ENCODE measurements around the gene AGO3. TPM values are rescaled to one million over a fixed set of nuclear protein-coding genes. Genes with fewer than 3 reads are reported as not detected.

Gene AGO3
- 6.3 to 8.4 TPM (median 7.6 TPM) in 5 replicates for total RNA-seq (2022; extraction: Qiagen RNA extraction)

DNA sequence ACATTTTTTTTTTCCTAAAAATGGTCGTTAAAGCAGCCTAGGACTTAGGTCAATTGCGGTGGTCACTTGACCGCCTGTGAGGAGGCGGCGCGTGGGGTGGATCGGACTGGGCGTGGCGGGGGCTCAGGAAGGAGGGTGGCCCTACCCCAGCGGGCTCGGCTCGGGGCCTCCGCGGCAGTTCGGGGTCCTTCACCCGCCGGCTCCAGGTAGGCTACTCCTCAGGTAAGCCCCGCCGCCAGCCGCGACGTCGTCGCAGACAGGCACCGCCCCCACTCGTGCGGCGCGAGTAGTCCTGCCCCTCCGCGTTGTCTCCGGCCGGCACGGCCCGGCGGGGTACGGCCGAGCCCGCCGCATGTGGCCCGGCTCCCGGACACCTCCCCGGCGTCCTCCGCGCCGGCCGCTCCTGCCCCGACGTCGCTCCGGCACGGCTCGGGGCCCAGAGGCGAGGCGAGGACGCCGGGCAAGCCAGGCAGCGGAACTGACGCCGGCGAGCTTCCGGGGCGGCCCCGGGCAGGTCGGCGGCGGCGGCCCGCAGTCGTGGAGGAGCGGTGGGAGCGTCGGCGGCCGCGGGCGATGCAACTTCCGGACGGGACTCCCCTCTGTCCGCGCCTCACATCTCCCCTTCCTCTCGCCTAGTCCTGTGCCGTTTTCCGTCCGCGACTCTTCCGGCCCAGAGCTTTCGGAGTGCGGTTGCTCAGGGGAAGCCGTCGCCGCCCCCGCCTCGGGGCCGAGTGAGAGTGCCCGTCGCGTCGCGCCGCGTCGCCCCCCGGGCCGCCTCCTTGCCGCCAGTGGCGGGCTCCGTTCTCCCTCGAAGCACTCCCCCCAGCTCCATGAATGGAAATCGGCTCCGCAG lies at the start of gene AGO3:
AGO3 (plus strand) TSS at position 513 of the 853 bp plus-strand sequence; CDS start at position 835, 322 bp downstream.

DNA sequence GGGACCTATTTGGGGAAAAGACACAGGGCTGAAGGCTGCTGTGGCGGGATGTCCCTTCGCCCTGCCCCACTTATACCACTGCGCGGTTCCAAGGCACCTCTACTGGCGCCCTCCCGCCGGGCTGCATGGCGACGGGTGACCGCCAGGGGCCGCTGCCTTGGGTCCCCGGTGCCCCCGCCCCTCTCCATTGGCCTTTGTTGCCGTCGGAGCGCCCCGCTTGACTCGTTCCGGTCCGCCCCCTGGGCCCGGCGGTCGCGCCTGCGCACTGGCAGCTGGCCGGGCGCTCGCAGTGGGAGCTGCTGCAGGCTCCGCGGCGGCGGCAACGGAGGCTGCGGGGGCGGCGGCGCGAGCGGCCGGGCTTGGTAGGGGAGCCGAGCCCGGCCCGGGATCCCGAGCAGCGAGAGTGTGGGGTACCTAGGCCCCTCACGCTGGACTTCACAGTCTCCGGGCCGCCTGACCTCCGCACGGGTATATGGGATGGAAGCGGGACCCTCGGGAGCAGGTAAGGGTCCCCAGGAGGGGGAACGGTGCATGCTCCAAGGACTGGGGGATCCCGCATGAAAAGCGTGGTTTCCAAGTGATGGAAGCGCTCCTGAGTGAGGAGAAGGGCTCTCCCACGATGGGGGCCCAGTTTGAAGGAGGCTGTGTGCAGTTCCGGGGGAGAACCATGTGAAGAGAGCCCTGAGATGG lies 47.8 kb upstream of the AGO3 start, which contains the start of gene AGO1:
AGO1 (plus strand) TSS at position 265 of the 690 bp plus-strand sequence; CDS start at position 478, 213 bp downstream.

DNA sequence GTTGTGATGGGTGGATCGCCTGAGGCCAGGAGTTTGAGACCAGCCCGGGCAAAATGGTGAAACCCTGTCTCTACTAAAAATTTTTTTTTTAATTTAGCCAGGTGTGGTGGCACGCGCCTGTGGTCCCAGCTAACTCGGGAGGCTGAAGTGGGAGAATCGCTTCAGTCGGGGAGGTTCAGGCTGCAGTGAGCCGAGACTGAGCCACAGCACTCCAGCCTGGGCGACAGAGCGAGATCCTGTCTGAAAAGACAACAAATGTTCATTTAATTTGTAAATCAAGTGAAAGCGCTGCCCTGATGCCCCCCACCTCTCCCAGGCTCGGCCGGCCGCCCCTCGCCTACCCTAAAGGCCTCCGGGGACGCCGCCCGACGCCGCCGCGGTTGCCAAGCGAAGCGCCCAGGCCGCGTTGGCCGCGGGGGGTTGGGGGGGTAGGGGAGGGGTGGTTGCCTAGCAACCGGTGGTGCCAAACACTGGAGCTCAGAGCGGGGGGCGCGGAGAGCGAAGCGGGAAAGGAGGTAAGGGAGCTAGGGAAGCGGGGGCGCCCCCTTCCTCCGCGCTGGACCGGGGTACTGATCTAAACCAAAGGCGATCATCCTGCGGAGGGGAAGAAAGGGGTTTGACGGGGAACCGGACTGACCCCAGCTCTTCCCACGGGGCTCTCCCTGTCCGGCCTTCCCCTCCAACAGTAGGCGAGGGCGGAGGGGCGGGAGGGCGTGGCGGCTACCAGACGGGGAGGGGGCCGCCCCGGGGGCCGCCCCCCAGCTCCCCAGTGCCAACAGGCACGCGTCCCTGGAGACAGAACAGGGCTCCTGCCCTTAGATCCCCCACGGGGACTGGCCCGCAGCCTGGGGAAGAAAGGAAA lies 153.0 kb downstream of the AGO3 start, which contains the start of gene TEKT2:
TEKT2 (plus strand) TSS at position 460 of the 862 bp plus-strand sequence. CDS start 828 bp downstream, outside the sequence.

DNA sequence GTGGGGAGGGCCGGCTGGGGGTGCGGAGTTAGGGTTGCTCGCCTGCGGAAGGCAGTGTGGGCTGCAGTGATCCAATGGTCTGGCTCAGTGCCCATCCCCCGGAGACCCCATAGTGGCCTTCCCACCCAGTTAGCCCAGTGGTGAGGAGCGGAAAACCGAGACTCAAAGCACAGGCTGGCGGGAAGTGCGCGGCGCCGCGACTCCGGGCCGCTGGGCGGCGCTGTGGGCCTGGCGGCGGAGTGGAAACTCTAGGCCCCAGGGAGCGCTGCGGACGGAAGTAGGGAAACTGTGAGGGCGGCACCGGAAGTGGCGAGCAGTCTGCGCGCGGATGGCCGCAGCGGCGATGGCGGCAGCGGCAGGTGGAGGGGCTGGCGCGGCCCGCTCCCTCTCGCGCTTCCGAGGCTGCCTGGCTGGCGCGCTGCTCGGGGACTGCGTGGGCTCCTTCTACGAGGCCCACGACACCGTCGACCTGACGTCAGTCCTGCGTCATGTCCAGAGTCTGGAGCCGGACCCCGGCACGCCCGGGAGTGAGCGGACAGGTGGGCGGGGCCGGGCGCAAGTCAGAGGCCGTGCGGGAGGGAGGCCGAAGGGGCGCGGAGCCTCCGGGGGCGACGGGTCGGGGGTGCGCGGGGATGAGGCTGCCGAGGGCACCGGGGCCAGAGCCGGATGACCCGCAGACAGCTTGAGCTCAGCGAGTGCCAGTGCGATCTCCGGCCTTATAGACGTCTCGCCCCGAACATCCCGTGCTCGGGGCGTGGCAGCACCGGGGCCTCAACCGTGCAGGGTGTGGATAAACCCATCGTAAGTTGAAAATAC lies 157.9 kb downstream of the AGO3 start, which contains the start of gene ADPRS:
ADPRS (plus strand) TSS at position 316 of the 816 bp plus-strand sequence; CDS start at position 329, 13 bp downstream.

Other genes starting within 250 kb of the AGO3 start
- 12.5 to 13.9 TPM (median 13.9 TPM) in 5 replicates for gene C1orf216, start 212.2 kb upstream of the AGO3 start, total RNA-seq (2022; extraction: Qiagen RNA extraction)
- 11.2 to 14.2 TPM (median 12.5 TPM) in 5 replicates for gene CLSPN, start 161.1 kb upstream of the AGO3 start, total RNA-seq (2022; extraction: Qiagen RNA extraction)
- 2.3 to 6.1 TPM (median 4.3 TPM) in 5 replicates for gene AGO4, start 123.1 kb upstream of the AGO3 start, total RNA-seq (2022; extraction: Qiagen RNA extraction)
- 3.1 to 6.3 TPM (median 5.8 TPM) in 5 replicates for gene AGO1, start 47.9 kb upstream of the AGO3 start, total RNA-seq (2022; extraction: Qiagen RNA extraction)
- 0.06 TPM in 1 of 5 replicates, not detected in the others for gene TEKT2, start 153.0 kb downstream of the AGO3 start, total RNA-seq (2022; extraction: Qiagen RNA extraction)
- 24.9 to 30.9 TPM (median 27.8 TPM) in 5 replicates for gene ADPRS, start 157.8 kb downstream of the AGO3 start, total RNA-seq (2022; extraction: Qiagen RNA extraction)
- 0.07 to 0.24 TPM (median 0.14 TPM) in 5 replicates for gene COL8A2, start 194.1 kb downstream of the AGO3 start, total RNA-seq (2022; extraction: Qiagen RNA extraction)
- 79.0 to 95.1 TPM (median 87.9 TPM) in 5 replicates for gene TRAPPC3, start 218.4 kb downstream of the AGO3 start, total RNA-seq (2022; extraction: Qiagen RNA extraction)
- gene MAP7D1, start 225.1 kb downstream of the AGO3 start, total RNA-seq (2022; extraction: Qiagen RNA extraction), result 220 to 267 TPM (median 258 TPM) in 5 replicates